NT2/D1 (cell line): ENCODE results near the gene USF1.

Experiments
- SUZ12 ChIP-seq: IDR thresholded peaks from 2 replicates; pipeline ENCODE4 v1.6.1; 2011; ENCODE audit not compliant: insufficient read length, insufficient read depth; ENCODE audit errors: extremely low read depth
- YY1 ChIP-seq: IDR thresholded peaks from 2 replicates; pipeline ENCODE4 v1.6.1; 2011; ENCODE audit not compliant: insufficient read length, insufficient read depth

GRCh38 chr1:161068306-161069234 lies 22.8 kb upstream of the USF1 start:
- no peak for TF ChIP-seq YY1
- TF ChIP-seq SUZ12: no peak
